ENCODE results near the gene PTGES2. TPM values are rescaled to one million over a fixed set of nuclear protein-coding genes. Genes with fewer than 3 reads are reported as not detected.

PTGES2 gene
- total RNA-seq, 2 experiments from 2014 or later, result 51.0 to 56.4 TPM

- Mint-ChIP-seq H3K36me3 (peaks cover 27% of the 10 kb centered on the region), H3K4me1 (peaks cover 15% of the 10 kb centered on the region), H3K27ac (no peak overlapping the region), H3K4me3 (no peak overlapping the region), H3K9me3 (ENCODE audit: low read depth) (no peaks in the 10 kb centered on the region), H3K27me3 (no peaks in the 10 kb centered on the region)
- ATAC-seq (no peak), DNase-seq (no peak)
- CTCF ChIA-PET, result interaction anchor here (1.2 to 3.5 kb wide), 3 partner anchors 11 to 656 kb away, joined by 3 to 24 read pairs (median 3); partner anchors contain the start of genes CIZ1 and ENDOG
These were observed 34.9 kb upstream of the PTGES2 start for GRCh38 chr9:128162215-128163026.

GRCh38 chr9:128161215-128161902 is 33.8 kb upstream of the PTGES2 start:
- Mint-ChIP-seq H3K9me3 (ENCODE audit: low read depth) (no peaks in the 10 kb centered on the region), H3K4me1 (peaks cover 15% of the 10 kb centered on the region), H3K36me3 (peaks cover 19% of the 10 kb centered on the region), H3K27ac (peak overlapping the region; percentile 79), H3K27me3 (no peaks in the 10 kb centered on the region), H3K4me3 (peak overlapping the region; percentile 80)
- ATAC-seq, result no peak
- CTCF ChIA-PET, result interaction anchor here (1.2 to 3.5 kb wide), 5 partner anchors 9 to 657 kb away, joined by 3 to 24 read pairs (median 4); partner anchors contain the start of genes CIZ1 and ENDOG
- no peak for DNase-seq

GRCh38 chr9:128160603-128160987 is 33.1 kb upstream of the PTGES2 start:
- Mint-ChIP-seq H3K9me3 (ENCODE audit: low read depth) (no peaks in the 10 kb centered on the region), H3K27me3 (no peaks in the 10 kb centered on the region), H3K4me1 (peaks cover 15% of the 10 kb centered on the region), H3K27ac (peak overlapping the region; percentile 79), H3K4me3 (peak overlapping the region; percentile 80), H3K36me3 (peaks cover 15% of the 10 kb centered on the region)
- CTCF ChIA-PET, result interaction anchor here (1.2 to 3.5 kb wide), 4 partner anchors 10 to 43 kb away, joined by 3 to 24 read pairs (median 6); partner anchors contain the start of gene CIZ1
- DNase-seq (peak; percentile 66), ATAC-seq (peak; percentile 18)

GRCh38 chr9:128159784-128160602 is 32.5 kb upstream of the PTGES2 start, which contains the start of gene BBLN:
Gene BBLN (plus strand): TSS chr9:128160265. CDS start chr9:128160408, 143 bp downstream.
- Mint-ChIP-seq H3K4me1 (peaks cover 15% of the 10 kb centered on the region), H3K27me3 (no peaks in the 10 kb centered on the region), H3K9me3 (ENCODE audit: low read depth) (no peaks in the 10 kb centered on the region), H3K36me3 (peaks cover 15% of the 10 kb centered on the region), H3K27ac (peak within 1 kb of the TSS; percentile 79), H3K4me3 (peak within 1 kb of the TSS; percentile 80)
- DNase-seq (peak; percentile 95), ATAC-seq (peak; percentile 92)
- CTCF ChIA-PET, result interaction anchor here (1.2 to 3.5 kb wide), 4 partner anchors 11 to 42 kb away, joined by 3 to 24 read pairs (median 6); partner anchors contain the start of gene CIZ1

GRCh38 chr9:128159522-128159783 is 31.9 kb upstream of the PTGES2 start:
- Mint-ChIP-seq H3K4me3 (peak overlapping the region; percentile 63), H3K27ac (peak overlapping the region; percentile 79), H3K9me3 (ENCODE audit: low read depth) (no peaks in the 10 kb centered on the region), H3K27me3 (no peaks in the 10 kb centered on the region), H3K4me1 (peaks cover 15% of the 10 kb centered on the region), H3K36me3 (peaks cover 11% of the 10 kb centered on the region)
- DNase-seq (peak; percentile 74), ATAC-seq (peak; percentile 31)
- CTCF ChIA-PET, result interaction anchor here (1.1 to 3.5 kb wide), 5 partner anchors 11 to 42 kb away, joined by 3 to 24 read pairs (median 4); partner anchors contain the start of gene CIZ1

GRCh38 chr9:128155736-128156500 is 28.4 kb upstream of the PTGES2 start:
- Mint-ChIP-seq H3K36me3 (no peaks in the 10 kb centered on the region), H3K4me3 (no peak overlapping the region), H3K4me1 (peaks cover 10% of the 10 kb centered on the region), H3K9me3 (ENCODE audit: low read depth) (no peaks in the 10 kb centered on the region), H3K27ac (no peak overlapping the region), H3K27me3 (no peaks in the 10 kb centered on the region)
- ATAC-seq (no peak), DNase-seq (no peak)
- CTCF ChIA-PET, result no interaction called here

GRCh38 chr9:128153947-128154695 is 26.6 kb upstream of the PTGES2 start:
- H3K36me3 Mint-ChIP-seq, result no peaks in the 10 kb centered on the region
- peaks cover 2% of the 10 kb centered on the region for H3K4me1 Mint-ChIP-seq
- ATAC-seq (no peak), DNase-seq (no peak)
- no peak overlapping the region for H3K27ac Mint-ChIP-seq
- H3K9me3 Mint-ChIP-seq (ENCODE audit: low read depth), result no peaks in the 10 kb centered on the region
- no peaks in the 10 kb centered on the region for H3K27me3 Mint-ChIP-seq
- CTCF ChIA-PET, result no interaction called here
- no peak overlapping the region for H3K4me3 Mint-ChIP-seq

GRCh38 chr9:128153060-128153946 is 25.8 kb upstream of the PTGES2 start:
- H3K27ac Mint-ChIP-seq, result no peak overlapping the region
- ATAC-seq (no peak), DNase-seq (no peak)
- H3K4me1 Mint-ChIP-seq, result no peaks in the 10 kb centered on the region
- H3K4me3 Mint-ChIP-seq, result no peak overlapping the region
- no peaks in the 10 kb centered on the region for H3K9me3 Mint-ChIP-seq (ENCODE audit: low read depth)
- H3K27me3 Mint-ChIP-seq, result no peaks in the 10 kb centered on the region
- CTCF ChIA-PET, result no interaction called here
- H3K36me3 Mint-ChIP-seq, result no peaks in the 10 kb centered on the region

- Mint-ChIP-seq H3K27me3 (no peaks in the 10 kb centered on the region), H3K36me3 (no peaks in the 10 kb centered on the region), H3K4me1 (no peaks in the 10 kb centered on the region), H3K27ac (no peak overlapping the region), H3K9me3 (ENCODE audit: low read depth) (no peaks in the 10 kb centered on the region), H3K4me3 (no peak overlapping the region)
- no peak for DNase-seq
- CTCF ChIA-PET, result no interaction called here
- ATAC-seq, result no peak
These were observed 24.9 kb upstream of the PTGES2 start for GRCh38 chr9:128152133-128153059.

- Mint-ChIP-seq H3K4me3 (no peak overlapping the region), H3K27me3 (no peaks in the 10 kb centered on the region), H3K4me1 (no peaks in the 10 kb centered on the region), H3K27ac (no peak overlapping the region), H3K9me3 (ENCODE audit: low read depth) (no peaks in the 10 kb centered on the region), H3K36me3 (no peaks in the 10 kb centered on the region)
- CTCF ChIA-PET, result interaction anchor here (1.0 kb wide), 1 partner anchor 10 kb away, joined by 3 read pairs; no protein-coding TSS in a partner anchor
- ATAC-seq, result no peak
- DNase-seq, result no peak
These were observed 24.0 kb upstream of the PTGES2 start for GRCh38 chr9:128151309-128152132.
